GM19023 (cell line): ENCODE data around the gene FOXL2NB.

ENCODE experiments used
- ATAC-seq: cut with Tn5 transposase; IDR thresholded peaks from one replicate; pipeline ENCODE4 v1.9.1; 2021; ENCODE audit warnings: mild to moderate bottlenecking, moderate library complexity; ENCODE audit not compliant: unreplicated experiment

The FOXL2NB gene

DNA sequence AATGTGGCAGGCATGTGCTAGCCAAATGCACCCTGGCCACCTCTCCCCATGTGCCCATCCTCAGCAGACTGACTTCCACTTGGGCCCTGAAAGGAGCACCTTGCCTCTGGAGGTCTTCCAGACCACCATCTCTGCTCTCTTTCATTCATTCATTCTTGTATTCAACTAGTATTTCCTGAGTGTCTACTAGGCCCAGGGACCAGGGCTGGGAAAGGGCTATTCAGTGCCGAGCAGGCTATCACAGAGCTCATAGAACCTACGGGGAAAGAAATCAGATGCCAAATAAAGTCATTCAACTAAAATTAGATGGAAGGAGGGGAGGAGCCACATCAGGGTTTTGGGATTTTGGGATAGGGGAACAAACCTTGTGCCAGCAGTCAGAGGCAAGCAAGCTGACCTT lies 40.2 kb downstream of the FOXL2NB start:
- no peak for ATAC-seq

GRCh38 chr3:138995706-138996105 lies 48.7 kb downstream of the FOXL2NB start:
- ATAC-seq: no peak
